HEK293 (cell line): Measurements from ENCODE around the gene TRIM26.

Experiments used
- CTCF ChIA-PET: fragments of 350-600 bp; formaldehyde crosslinking; extraction: SDS; loops from one replicate; lab custom pipeline; 2021; ENCODE audit warnings: antibody characterized with exemption; lab: Yijun Ruan, JAX
- POLR2A ChIA-PET: fragments of 300-600 bp; formaldehyde crosslinking; extraction: SDS; loops from one replicate; lab custom pipeline; 2020; ENCODE audit warnings: antibody characterized with exemption, inconsistent platforms; lab: Yijun Ruan, JAX
- H3K27ac ChIP-seq: fragments of 200-500 bp; sonication (Bioruptor generic); 2 replicates; pipeline ENCODE4 v1.5.1; 2014; ENCODE audit warnings: low read depth, low read length, control low read depth, inconsistent platforms; ENCODE audit errors: extremely low read depth
- H3K36me3 ChIP-seq, 2 experiments: fragments of 200-500 bp in 1 of 2; sonication (Bioruptor generic) in 1 of 2; 1 replicate in 1 of 2; 2 replicates in 1 of 2; pipeline ENCODE4 v1.5.1; 2014 to 2017; ENCODE audit warnings: inconsistent platforms in 2 of 2, low read length in 2 of 2; ENCODE audit not compliant: control insufficient read depth in 2 of 2, insufficient read depth in 1 of 2
- H3K4me1 ChIP-seq: fragments of 200-500 bp; sonication (Bioruptor generic); 2 replicates; pipeline ENCODE4 v1.5.1; 2014; ENCODE audit warnings: mild to moderate bottlenecking, low read length, inconsistent platforms; ENCODE audit not compliant: control insufficient read depth, insufficient read depth
- H3K4me3 ChIP-seq: 2 replicates; pipeline ENCODE4 v1.5.1; 2011; ENCODE audit warnings: low read depth, mild to moderate bottlenecking, control low read depth, low read length, moderate library complexity
- H3K9me3 ChIP-seq: fragments of 200-500 bp; sonication (Bioruptor generic); 2 replicates; pipeline ENCODE4 v1.5.1; 2014; ENCODE audit warnings: low read depth, low read length, inconsistent platforms; ENCODE audit not compliant: control insufficient read depth, insufficient read depth
- CTCF ChIP-seq: fragments of 450-650 bp; formaldehyde crosslinking; IDR thresholded peaks from 2 replicates; pipeline ENCODE4 v1.5.1; 2016; ENCODE audit warnings: missing biosample characterization, missing genetic modification characterization
- OSR2 ChIP-seq: fragments of 450-650 bp; formaldehyde crosslinking; IDR thresholded peaks from 2 replicates; pipeline ENCODE4 v1.5.1; 2016; ENCODE audit warnings: missing biosample characterization, missing genetic modification characterization
- PATZ1 ChIP-seq: fragments of 450-650 bp; formaldehyde crosslinking; IDR thresholded peaks from 2 replicates; pipeline ENCODE4 v1.5.1; 2016; ENCODE audit warnings: missing biosample characterization, missing genetic modification characterization
- SP2 ChIP-seq: fragments of 450-650 bp; formaldehyde crosslinking; IDR thresholded peaks from 2 replicates; pipeline ENCODE4 v1.5.1; 2016; ENCODE audit warnings: missing biosample characterization, missing genetic modification characterization
- SP7 ChIP-seq: fragments of 450-650 bp; formaldehyde crosslinking; IDR thresholded peaks from 2 replicates; pipeline ENCODE4 v1.5.1; 2016; ENCODE audit warnings: missing biosample characterization, missing genetic modification characterization
- ZBTB10 ChIP-seq: fragments of 450-650 bp; formaldehyde crosslinking; IDR thresholded peaks from 2 replicates; pipeline ENCODE4 v1.5.1; 2016; ENCODE audit warnings: missing biosample characterization, missing genetic modification characterization
- ZFHX2 ChIP-seq: fragments of 450-650 bp; formaldehyde crosslinking; conservative IDR thresholded peaks from 2 replicates; pipeline ENCODE4 v1.5.1; 2016; ENCODE audit warnings: missing biosample characterization, missing genetic modification characterization
- ZFP69B ChIP-seq: fragments of 450-650 bp; formaldehyde crosslinking; IDR thresholded peaks from 2 replicates; pipeline ENCODE4 v1.5.1; 2016; ENCODE audit warnings: missing biosample characterization, missing genetic modification characterization
- ZNF112 ChIP-seq: fragments of 450-650 bp; formaldehyde crosslinking; IDR thresholded peaks from 2 replicates; pipeline ENCODE4 v1.5.0; 2017; ENCODE audit warnings: missing biosample characterization, missing genetic modification characterization
- ZNF221 ChIP-seq: fragments of 450-650 bp; formaldehyde crosslinking; IDR thresholded peaks from 2 replicates; pipeline ENCODE4 v1.5.1; 2017; ENCODE audit warnings: missing biosample characterization, missing genetic modification characterization, borderline replicate concordance
- ZNF266 ChIP-seq: fragments of 450-650 bp; formaldehyde crosslinking; IDR thresholded peaks from 2 replicates; pipeline ENCODE4 v1.5.1; 2016; ENCODE audit warnings: missing biosample characterization, missing genetic modification characterization, low read depth
- ZNF335 ChIP-seq: fragments of 450-650 bp; formaldehyde crosslinking; conservative IDR thresholded peaks from 2 replicates; pipeline ENCODE4 v1.5.1; 2016; ENCODE audit warnings: missing biosample characterization, missing genetic modification characterization
- ZNF350 ChIP-seq: fragments of 450-650 bp; formaldehyde crosslinking; IDR thresholded peaks from 2 replicates; pipeline ENCODE4 v1.5.0; 2017; ENCODE audit warnings: missing biosample characterization, mild to moderate bottlenecking, missing genetic modification characterization
- ZNF394 ChIP-seq: fragments of 450-650 bp; formaldehyde crosslinking; IDR thresholded peaks from 2 replicates; pipeline ENCODE4 v1.5.1; 2016; ENCODE audit warnings: missing biosample characterization, missing genetic modification characterization, mild to moderate bottlenecking, moderate library complexity, borderline replicate concordance
- ZNF548 ChIP-seq: fragments of 450-650 bp; formaldehyde crosslinking; IDR thresholded peaks from 2 replicates; pipeline ENCODE4 v1.5.1; 2016; ENCODE audit warnings: missing biosample characterization, missing genetic modification characterization
- ZNF561 ChIP-seq: fragments of 450-650 bp; IDR thresholded peaks from 2 replicates; pipeline ENCODE4 v1.5.1; 2018; ENCODE audit warnings: missing biosample characterization, missing genetic modification characterization, borderline replicate concordance
- ZNF600 ChIP-seq: fragments of 450-650 bp; formaldehyde crosslinking; IDR thresholded peaks from 2 replicates; pipeline ENCODE4 v1.5.1; 2016; ENCODE audit warnings: missing biosample characterization, missing genetic modification characterization
- ZNF777 ChIP-seq: fragments of 450-650 bp; formaldehyde crosslinking; IDR thresholded peaks from 2 replicates; pipeline ENCODE4 v1.5.1; 2017; ENCODE audit warnings: missing biosample characterization, missing genetic modification characterization, borderline replicate concordance

Gene TRIM26

GRCh38 chr6:30260036-30260504, 46.9 kb upstream of the TRIM26 start:
- peak overlapping the region; percentile 25; the same call in 1 of the 2 replicates for H3K27ac ChIP-seq

GRCh38 chr6:30259140-30260035, 46.2 kb upstream of the TRIM26 start:
- CTCF ChIA-PET, result interaction anchor here (0.7 to 1.2 kb wide), 4 partner anchors 41 to 164 kb away, joined by 3 to 5 read pairs (median 4); no protein-coding TSS in a partner anchor
- POLR2A ChIA-PET, result interaction anchor here (0.6 to 1.0 kb wide), 3 partner anchors 32 to 66 kb away, joined by 3 to 4 read pairs (median 3); partner anchors contain the start of gene TRIM26
- H3K27ac ChIP-seq, result peak overlapping the region; percentile 25; the same call in 1 of the 2 replicates
- TF ChIP-seq ZNF266 (tag by site-specific recombination) (no peak), SP2 (peak; percentile 60), ZNF335 (tag by site-specific recombination) (peak; percentile 56), PATZ1 (tag by site-specific recombination) (peak; percentile 64), ZNF350 (no peak), ZNF394 (tag by site-specific recombination) (peak; percentile 40; the same call in 1 of the 2 replicates), ZNF777 (tag by site-specific recombination) (peak; percentile 67; the same call in 1 of the 2 replicates), ZFP69B (tag by site-specific recombination) (no peak), ZBTB10 (tag by site-specific recombination) (0 out of 2 replicates have a peak, but pooled peaks have one; percentile 9), ZFHX2 (tag by site-specific recombination) (peak; percentile 54), SP7 (peak; percentile 41; the same call in 1 of the 2 replicates), ZNF548 (tag by site-specific recombination) (no peak), ZNF600 (tag by site-specific recombination) (peak; percentile 47; the same call in 1 of the 2 replicates), CTCF (peak; percentile 85), ZNF561 (tag by site-specific recombination) (no peak), ZNF221 (tag by site-specific recombination) (no peak), ZNF112 (tag by site-specific recombination) (no peak)

More at GRCh38 chr6:30260036-30260504, 46.9 kb upstream of the TRIM26 start:
- POLR2A ChIA-PET, result interaction anchor here (1.0 kb wide), 1 partner anchor 47 kb away, joined by 4 read pairs; the partner anchor contains the start of gene TRIM26
- peak; percentile 2 for TF ChIP-seq CTCF
- no peak for TF ChIP-seq OSR2
- Histone ChIP-seq H3K4me3 (peak overlapping the region; percentile 79), H3K9me3 (no peaks in the 10 kb centered on the region), H3K4me1 (peaks cover 8% of the 10 kb centered on the region; the same call in 1 of the 2 replicates), H3K36me3 (peaks cover 0 to 36% of the 10 kb centered on the region in 2 experiments; a peak in 1 of 3 replicates)
- CTCF ChIA-PET, result no interaction called here

More at GRCh38 chr6:30259140-30260035, 46.2 kb upstream of the TRIM26 start:
- Histone ChIP-seq H3K4me1 (peaks cover 8% of the 10 kb centered on the region; the same call in 1 of the 2 replicates), H3K36me3 (peaks cover 0 to 30% of the 10 kb centered on the region in 2 experiments; a peak in 1 of 3 replicates), H3K4me3 (peak overlapping the region; percentile 79), H3K9me3 (no peaks in the 10 kb centered on the region)
